Measurements from ENCODE around the gene ZFYVE28. TPM values are rescaled to one million over a fixed set of nuclear protein-coding genes. Genes with fewer than 3 reads are reported as not detected.

Gene ZFYVE28
- total RNA-seq, 4 donors from 2014 or later = 44.8 to 110 (median 69.6) TPM

DNA sequence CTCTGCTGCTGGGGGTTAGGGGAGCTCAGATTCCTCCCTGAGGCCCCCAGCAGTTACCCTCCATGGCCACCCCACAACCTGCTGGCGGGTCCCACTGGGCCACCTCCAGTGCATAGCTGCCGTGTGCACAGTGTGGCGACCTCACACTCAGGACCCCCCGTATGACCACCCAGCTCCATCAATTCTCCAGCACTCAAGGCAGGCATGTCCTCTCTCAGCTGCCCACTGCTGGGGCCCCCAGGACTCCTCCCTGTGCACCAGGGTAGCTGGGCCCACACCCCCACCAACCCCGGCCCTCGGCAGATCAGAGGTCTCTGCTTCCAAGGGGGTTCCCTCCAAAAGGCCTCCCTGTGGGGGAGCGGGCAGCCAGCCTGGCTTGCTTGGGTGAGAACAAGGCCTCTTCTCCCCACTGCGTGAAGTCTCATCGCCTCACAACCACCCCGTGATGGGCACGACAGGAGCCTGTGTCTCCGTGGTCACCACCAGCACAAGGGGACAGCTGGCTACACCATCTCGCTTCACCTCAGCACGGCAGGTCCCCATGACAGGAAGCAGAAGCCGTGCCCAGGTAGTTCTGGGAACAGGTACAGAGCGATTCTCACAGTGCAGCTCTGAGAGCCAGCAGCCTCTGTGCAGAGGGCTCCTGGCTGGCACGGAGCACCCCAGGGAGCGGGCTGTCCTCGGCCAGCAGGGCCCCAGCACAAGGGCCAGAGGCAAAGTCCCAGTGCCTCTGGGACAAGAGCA, 171.9 kb downstream of the ZFYVE28 start:
- no peak overlapping the region for H3K27ac ChIP-seq
- H3K9me3 ChIP-seq = no peaks in the 10 kb centered on the region
- H3K4me1 ChIP-seq = peaks cover 6 to 28% (median 23%) of the 10 kb centered on the region in 4 donors
- no peaks in the 10 kb centered on the region for H3K27me3 ChIP-seq
- 83 to 100% methylated on average over 3 to 16 of the region's 19 CpGs for whole genome bisulfite sequencing, 2 donors (ENCODE audit: low coverage in 1 of 2)
- TF ChIP-seq CTCF (IDR thresholded peaks at IDR 0.05) (no peak), EP300 (IDR thresholded peaks at IDR 0.05; ENCODE audit: low read depth) (no peak), POLR2A (IDR thresholded peaks at IDR 0.05) (no peak), POLR2AphosphoS5 (IDR thresholded peaks at IDR 0.05) (no peak)
- intact Hi-C loops (cut with DNase I; ENCODE audit: low total_unique reads) (no loop called here), in situ Hi-C loops (cut with MboI; ENCODE audit: low pct_ligation_motif_present in 1 of 4, low pct_unique_long_range_greater_than_20kb in 1 of 4, low sequenced_read_pairs in 3 of 4) (loop anchor here in 2 of 4 donors (25.0 kb wide), 2 partner anchors 166 to 216 kb away; partner anchors contain the start of genes CFAP99 (in 1 of the 2), RNF4 (in 1 of the 2) and ZFYVE28 (in 1 of the 2))
- no peak overlapping the region for H3K4me3 ChIP-seq
- DNase-seq = no peak
- H3K36me3 ChIP-seq = peaks cover 0 to 14% (median 6%) of the 10 kb centered on the region in 4 donors

DNA sequence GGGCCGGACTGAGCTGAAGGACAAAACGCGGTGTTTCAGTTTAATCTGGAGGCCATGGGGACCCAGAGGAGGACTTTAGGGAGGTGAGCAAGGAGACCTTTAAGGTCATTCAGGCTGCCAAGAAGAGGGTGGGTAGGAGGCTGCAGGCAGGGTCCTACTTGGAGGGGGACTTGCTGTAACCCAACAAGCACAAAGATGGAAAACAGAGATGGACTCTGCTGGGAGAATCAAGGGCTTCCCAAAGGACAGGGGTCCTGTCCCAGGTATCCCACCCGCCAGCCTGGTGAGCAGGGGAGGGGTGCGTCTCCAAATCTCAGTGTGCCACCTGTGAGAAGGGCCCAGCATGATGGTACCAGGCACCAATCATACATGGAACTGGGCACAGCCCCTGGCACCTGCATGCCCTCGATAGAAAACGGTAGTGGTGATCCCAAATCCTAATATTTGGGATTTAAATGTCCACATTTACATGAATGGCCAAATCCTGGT, 172.6 kb downstream of the ZFYVE28 start:
- H3K4me3 ChIP-seq = no peak overlapping the region
- H3K27ac ChIP-seq = peak overlapping the region in 1 of 4 donors; percentile 26
- H3K36me3 ChIP-seq = peaks cover 0 to 14% (median 5%) of the 10 kb centered on the region in 4 donors
- no peaks in the 10 kb centered on the region for H3K9me3 ChIP-seq
- 88% methylated on average over 7 of the region's 7 CpGs; no CpG with 5 or more reads in 1 of the 2 donors for WGBS, 2 donors (ENCODE audit: low coverage in 1 of 2)
- TF ChIP-seq EP300 (IDR thresholded peaks at IDR 0.05; ENCODE audit: low read depth) = no peak
- TF ChIP-seq POLR2A (IDR thresholded peaks at IDR 0.05) = no peak
- TF ChIP-seq POLR2AphosphoS5 (IDR thresholded peaks at IDR 0.05) = no peak
- TF ChIP-seq CTCF (IDR thresholded peaks at IDR 0.05) = no peak
- in situ Hi-C loops (cut with MboI; ENCODE audit: low pct_ligation_motif_present in 1 of 4, low pct_unique_long_range_greater_than_20kb in 1 of 4, low sequenced_read_pairs in 3 of 4) (loop anchor here in 2 of 4 donors (25.0 kb wide), 2 partner anchors 166 to 216 kb away; partner anchors contain the start of genes CFAP99 (in 1 of the 2), RNF4 (in 1 of the 2) and ZFYVE28 (in 1 of the 2)), intact Hi-C loops (cut with DNase I; ENCODE audit: low total_unique reads) (no loop called here)
- H3K4me1 ChIP-seq = peaks cover 9 to 33% (median 28%) of the 10 kb centered on the region in 4 donors
- no peaks in the 10 kb centered on the region for H3K27me3 ChIP-seq
- DNase-seq = no peak

DNA sequence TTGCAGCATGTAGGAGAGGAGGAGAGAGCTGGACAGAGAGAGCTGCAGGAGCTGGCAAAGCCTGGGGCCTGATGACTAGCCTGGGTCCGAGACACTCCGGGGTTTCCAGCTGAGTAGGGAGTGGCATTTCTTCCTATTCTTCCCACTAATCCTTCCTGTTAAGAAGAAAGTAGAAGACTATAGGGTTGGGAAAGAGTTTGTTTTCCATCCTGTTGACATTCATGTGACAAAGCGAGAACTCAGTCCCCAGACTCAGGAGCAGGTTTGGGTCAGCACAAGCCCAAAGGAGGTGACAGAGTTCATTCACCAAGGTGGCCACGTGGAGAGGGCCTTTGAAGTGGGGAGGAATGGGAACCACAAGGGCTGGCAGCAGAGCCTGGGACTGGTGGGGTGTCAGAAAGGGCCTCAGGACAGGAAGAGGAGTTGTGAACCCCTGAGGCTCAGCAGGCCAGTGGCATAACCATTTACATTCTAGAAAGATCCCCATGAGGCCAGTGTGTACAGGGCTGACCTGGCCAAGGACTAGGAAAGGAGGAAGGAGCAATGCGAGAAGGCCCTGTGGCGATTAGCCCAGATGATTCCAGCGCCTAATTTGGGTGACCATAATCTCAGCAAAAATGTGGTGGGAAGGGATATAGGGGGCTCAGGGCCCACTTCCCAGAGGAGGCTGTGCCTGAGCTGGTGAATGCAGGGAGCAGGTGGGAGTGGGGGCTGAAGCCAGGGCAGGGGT, 173.2 kb downstream of the ZFYVE28 start:
- H3K27ac ChIP-seq = peak overlapping the region in 3 of 4 donors; percentile 22 to 54 (median 26)
- no peaks in the 10 kb centered on the region for H3K27me3 ChIP-seq
- H3K9me3 ChIP-seq = no peaks in the 10 kb centered on the region
- intact Hi-C loops (cut with DNase I; ENCODE audit: low total_unique reads) = no loop called here
- no peak overlapping the region for H3K4me3 ChIP-seq
- 66% methylated on average over 7 of the region's 7 CpGs; no CpG with 5 or more reads in 1 of the 2 donors for WGBS, 2 donors (ENCODE audit: low coverage in 1 of 2)
- in situ Hi-C loops (cut with MboI; ENCODE audit: low pct_ligation_motif_present in 1 of 4, low pct_unique_long_range_greater_than_20kb in 1 of 4, low sequenced_read_pairs in 3 of 4) = loop anchor here in 2 of 4 donors (25.0 kb wide), 2 partner anchors 167 to 217 kb away; partner anchors contain the start of genes CFAP99 (in 1 of the 2), RNF4 (in 1 of the 2) and ZFYVE28 (in 1 of the 2)
- peaks cover 15 to 39% (median 34%) of the 10 kb centered on the region in 4 donors for H3K4me1 ChIP-seq
- no peak for DNase-seq
- TF ChIP-seq CTCF (IDR thresholded peaks at IDR 0.05) (no peak), POLR2A (IDR thresholded peaks at IDR 0.05) (no peak), POLR2AphosphoS5 (IDR thresholded peaks at IDR 0.05) (no peak), EP300 (IDR thresholded peaks at IDR 0.05; ENCODE audit: low read depth) (no peak)
- H3K36me3 ChIP-seq = peaks cover 0 to 9% (median 2%) of the 10 kb centered on the region in 4 donors
